ENCODE measurements around the gene RASA3. TPM values are rescaled to one million over a fixed set of nuclear protein-coding genes. Genes with fewer than 3 reads are reported as not detected.
A peak's percentile ranks its signal among the peaks of the same experiment; 100 is the strongest.

RASA3 gene
- total and polyA plus RNA-seq, 10 of the 15 experiments (the other 5 are each of a cell fraction or from before 2014, with no cell fraction given): 0.79 to 33.9 (median 17.6) TPM

DNA sequence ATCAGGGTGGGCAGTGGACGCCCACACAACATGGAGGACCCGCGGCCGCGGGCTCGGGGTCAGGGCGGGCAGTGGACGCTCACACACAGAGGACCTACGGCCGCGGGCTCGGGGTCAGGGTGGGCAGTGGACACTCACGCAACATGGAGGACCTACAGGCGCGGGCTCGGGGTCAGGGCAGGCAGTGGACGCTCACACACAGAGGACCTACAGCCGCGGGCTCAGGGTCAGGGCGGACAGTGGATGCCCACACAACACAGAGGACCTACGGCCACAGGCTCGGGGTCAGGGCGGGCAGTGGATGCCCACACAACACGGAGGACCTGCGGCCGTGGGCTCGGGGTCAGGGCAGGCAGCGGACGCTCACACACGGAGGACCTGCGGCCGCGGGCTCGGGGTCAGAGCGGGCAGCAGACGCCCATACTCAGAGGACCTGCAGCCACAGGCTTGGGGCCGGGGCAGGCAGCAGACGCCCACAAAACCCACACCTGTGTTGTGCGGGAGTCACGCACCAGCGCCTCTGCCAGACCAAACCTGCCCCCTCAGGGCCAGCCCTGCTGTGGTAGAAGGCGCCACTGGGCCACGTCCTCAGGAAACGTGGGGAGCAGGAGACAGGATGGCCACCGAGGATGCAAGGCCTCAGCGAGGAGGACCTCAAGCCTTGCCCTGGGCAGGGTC lies 131.0 kb downstream of the RASA3 start:
- no peak overlapping the region for H3K9ac ChIP-seq (ENCODE audit: control insufficient read depth, insufficient read depth, low read length)
- H3K79me2 ChIP-seq (ENCODE audit: control insufficient read depth, insufficient read depth, low read length): no peaks in the 10 kb centered on the region
- H3K27me3 ChIP-seq (replicated peaks in 1 of 2; ENCODE audit: control insufficient read depth in 2 of 2, insufficient read depth in 2 of 2, low read length in 1 of 2): no peaks in the 10 kb centered on the region
- peaks cover 0 to 2% of the 10 kb centered on the region in 2 experiments; a peak in 2 of 4 replicates for H3K36me3 ChIP-seq (ENCODE audit: control insufficient read depth in 2 of 2, insufficient read depth in 2 of 2, low read length in 1 of 2)
- ChIA-PET CTCF (no interaction called here), SMC1A (ENCODE audit: uncharacterized antibody, unreplicated experiment) (no interaction called here), POLR2A (no interaction called here), RAD21 (ENCODE audit: unreplicated experiment) (no interaction called here)
- FAIRE-seq (no peak), DNase-seq (ENCODE audit: low read depth, low spot score) (no peak), ATAC-seq (no peak)
- intact Hi-C loops (cut with micrococcal nuclease; ENCODE audit: unreplicated experiment): no loop called here
- in situ Hi-C loops (cut with MboI): no loop called here
- no peak overlapping the region for H2AFZ ChIP-seq (ENCODE audit: control insufficient read depth, low read depth, low read length)
- no peaks in the 10 kb centered on the region for H3K4me1 ChIP-seq (ENCODE audit: control insufficient read depth, insufficient read depth, low read length)
- TF ChIP-seq ZNF592 (IDR thresholded peaks at IDR 0.05) (no peak), PAX5 (IDR thresholded peaks at IDR 0.05; ENCODE audit: borderline replicate concordance, low read depth, low read length) (0 out of 2 replicates have a peak, but pooled peaks have one; percentile 18)
- no peaks in the 10 kb centered on the region for H4K20me1 ChIP-seq (ENCODE audit: control insufficient read depth, insufficient read depth)
- no peak overlapping the region for H3K4me3 ChIP-seq
- no TSS peak for BruUV-seq (replicated peaks)
- H3K9me3 ChIP-seq (replicated peaks; ENCODE audit: control insufficient read depth, insufficient read depth, low read length): no peaks in the 10 kb centered on the region
- H3K27ac ChIP-seq (ENCODE audit: control insufficient read depth, insufficient read depth): no peak overlapping the region
- WGBS (ENCODE audit: insufficient coverage, insufficient replicate concordance, low lambda C conversion rate, missing lambda C conversion rate): 92% methylated on average over 44 of the region's 46 CpGs
- no peak overlapping the region for H3K4me2 ChIP-seq (ENCODE audit: control insufficient read depth, insufficient read depth)

Measured in GM12878 (cell line).